HCT116 (cell line): Measurements from ENCODE around the gene DIP2C. TPM values are rescaled to one million over a fixed set of nuclear protein-coding genes. Genes with fewer than 3 reads are reported as not detected.

Experiments
- ATAC-seq: fragments of 200-7000 bp; cut with Tn5 transposase; 2 replicates; pipeline ENCODE4 v1.9.1; 2020; ENCODE audit warnings: mild to moderate bottlenecking, moderate library complexity
- BruUV-seq: library from RNA; stranded (reverse); fragments of 400-500 nt; replicated peaks from 2 replicates; lab custom pipeline; 2021; lab: Mats Ljungman, UMichigan
- CTCF ChIA-PET: fragments of 300-600 bp; sonication (Branson Sonifier 250); formaldehyde crosslinking; loops from one replicate; lab custom pipeline; 2021; ENCODE audit warnings: antibody characterized with exemption; lab: Charles Lee
- POLR2A ChIA-PET: fragments of 300-600, 350-600 bp; sonication (Branson Sonifier 250); formaldehyde crosslinking; loops from one replicate; lab custom pipeline; 2021; ENCODE audit warnings: antibody characterized with exemption; lab: Charles Lee
- RAD21 ChIA-PET, 2 experiments: fragments of 300-600 bp; sonication (Branson Sonifier 250); formaldehyde crosslinking; loops; one replicate each; lab custom pipeline; 2023; ENCODE audit warnings: low total read pairs in 2 of 2; ENCODE audit not compliant: uncharacterized antibody in 2 of 2, unreplicated experiment in 2 of 2, low non-redundant PET in 1 of 2; lab: Charles Lee
- DNase-seq: peaks from one replicate; pipeline ENCODE4 v3.0.0-alpha.2; 2010; ENCODE audit warnings: low read depth, low spot score
- H2AFZ ChIP-seq: fragments of 200-600 bp; shearing (Covaris generic), sonication (generic); 2 replicates; pipeline ENCODE4 v1.6.1; 2017; ENCODE audit warnings: low read depth, mixed run types, mixed read lengths, antibody characterized with exemption, low read length; ENCODE audit not compliant: poor library complexity, severe bottlenecking
- H3K27ac ChIP-seq: 2 replicates; pipeline ENCODE4 v1.5.1; 2012; ENCODE audit warnings: low read depth, low read length
- H3K27me3 ChIP-seq: fragments of 200-600 bp; sonication (generic); 2 replicates; pipeline ENCODE4 v1.6.1; 2016; ENCODE audit warnings: mixed run types, low read length, mixed read lengths; ENCODE audit not compliant: insufficient read depth
- H3K36me3 ChIP-seq, 2 experiments: fragments of 200-500 bp in 1 of 2; fragments of 200-600 bp in 1 of 2; sonication (Bioruptor generic) in 1 of 2; sonication (generic) in 1 of 2; 2 replicates each; pipeline versions ENCODE4 v1.5.1 to v1.6.1; 2014 to 2016; ENCODE audit warnings: low read length in 2 of 2, inconsistent platforms in 1 of 2, mixed read lengths in 1 of 2, mixed run types in 1 of 2; ENCODE audit not compliant: insufficient read depth in 2 of 2, control insufficient read depth in 1 of 2
- H3K4me1 ChIP-seq, 2 experiments: fragments of 200-600 bp in 1 of 2; sonication (generic) in 1 of 2; 2 replicates each; pipeline versions ENCODE4 v1.5.1 to v1.6.1; 2012 to 2017; ENCODE audit warnings: low read length in 2 of 2, inconsistent platforms in 1 of 2, mild to moderate bottlenecking in 1 of 2, mixed read lengths in 1 of 2, mixed run types in 1 of 2, moderate library complexity in 1 of 2; ENCODE audit not compliant: insufficient read depth in 2 of 2, control insufficient read depth in 1 of 2
- H3K4me2 ChIP-seq: fragments of 200-600 bp; sonication (generic); 2 replicates; pipeline ENCODE4 v1.6.1; 2017; ENCODE audit warnings: mixed run types, low read length, mixed read lengths
- H3K4me3 ChIP-seq, 2 experiments: fragments of 200-600 bp in 1 of 2; sonication (generic) in 1 of 2; replicated peaks in 1 of 2; 2 replicates each; pipeline ENCODE4 v1.5.1; 2011 to 2016; ENCODE audit warnings: low read length in 2 of 2, control low read depth in 1 of 2, low read depth in 1 of 2, mild to moderate bottlenecking in 1 of 2, mixed read lengths in 1 of 2, mixed run types in 1 of 2
- H3K79me2 ChIP-seq: fragments of 200-600 bp; sonication (generic); 2 replicates; pipeline ENCODE4 v1.6.1; 2017; ENCODE audit warnings: mild to moderate bottlenecking, mixed run types, low read length, moderate library complexity, mixed read lengths; ENCODE audit not compliant: insufficient read depth
- H3K9ac ChIP-seq: fragments of 200-600 bp; sonication (generic); 2 replicates; pipeline ENCODE4 v1.6.1; 2016; ENCODE audit warnings: low read length, mixed read lengths
- H3K9me2 ChIP-seq: fragments of 200-600 bp; sonication (generic), shearing (Covaris generic); 2 replicates; pipeline ENCODE4 v1.6.1; 2017; ENCODE audit warnings: mixed run types, mild to moderate bottlenecking, moderate library complexity; ENCODE audit not compliant: insufficient read depth
- H3K9me3 ChIP-seq, 2 experiments: fragments of 200-500 bp in 1 of 2; fragments of 200-600 bp in 1 of 2; sonication (Bioruptor generic) in 1 of 2; sonication (generic) in 1 of 2; 2 replicates each; pipeline ENCODE4 v1.6.1; 2014 to 2017; ENCODE audit warnings: low read length in 2 of 2, mixed read lengths in 2 of 2, inconsistent platforms in 1 of 2, low read depth in 1 of 2, mild to moderate bottlenecking in 1 of 2, mixed run types in 1 of 2, moderate library complexity in 1 of 2; ENCODE audit not compliant: control insufficient read depth in 1 of 2, insufficient read depth in 1 of 2
- H4K20me1 ChIP-seq: fragments of 200-600 bp; sonication (generic), shearing (Covaris generic); 2 replicates; pipeline ENCODE4 v1.6.1; 2017; ENCODE audit warnings: mixed run types, mild to moderate bottlenecking, moderate library complexity; ENCODE audit not compliant: insufficient read depth
- EZH2phosphoT487 ChIP-seq: fragments of 200-600 bp; IDR thresholded peaks from 2 replicates; pipeline ENCODE4 v1.6.1; 2018; ENCODE audit warnings: antibody characterized with exemption, borderline replicate concordance
- JUND ChIP-seq: IDR thresholded peaks from 2 replicates; pipeline ENCODE4 v1.6.1; 2012
- MAX ChIP-seq: IDR thresholded peaks from 2 replicates; pipeline ENCODE4 v1.6.1; 2012
- SP1 ChIP-seq: IDR thresholded peaks from 2 replicates; pipeline ENCODE4 v1.6.1; 2012; ENCODE audit warnings: low read depth
- YY1 ChIP-seq: IDR thresholded peaks from 2 replicates; pipeline ENCODE4 v1.6.1; 2011; ENCODE audit warnings: low read length, low read depth, moderate library complexity, mild to moderate bottlenecking; ENCODE audit not compliant: insufficient replicate concordance; ENCODE audit errors: extremely low read depth
- ZBTB33 ChIP-seq: IDR thresholded peaks from 2 replicates; pipeline ENCODE4 v1.6.1; 2011; ENCODE audit warnings: mild to moderate bottlenecking, low read length, moderate library complexity; ENCODE audit not compliant: insufficient replicate concordance; ENCODE audit errors: extremely low read depth
- ZFX ChIP-seq: fragments of 450-650 bp; IDR thresholded peaks from 2 replicates; pipeline ENCODE4 v1.6.1; 2017
- intact Hi-C: fragments of 100-400 bp; cut with micrococcal nuclease; formaldehyde crosslinking; loops from 2 replicates; pipeline ENCODE4 v1.10.0; 2022
- total RNA-seq: library from RNA; stranded (reverse); gene quantifications from one replicate; pipeline ENCODE4 v1.2.1, GENCODE V29; 2021; ENCODE audit not compliant: unreplicated experiment

DIP2C gene
- total RNA-seq, 1 experiment from 2014 or later, result 15.4 TPM

DNA sequence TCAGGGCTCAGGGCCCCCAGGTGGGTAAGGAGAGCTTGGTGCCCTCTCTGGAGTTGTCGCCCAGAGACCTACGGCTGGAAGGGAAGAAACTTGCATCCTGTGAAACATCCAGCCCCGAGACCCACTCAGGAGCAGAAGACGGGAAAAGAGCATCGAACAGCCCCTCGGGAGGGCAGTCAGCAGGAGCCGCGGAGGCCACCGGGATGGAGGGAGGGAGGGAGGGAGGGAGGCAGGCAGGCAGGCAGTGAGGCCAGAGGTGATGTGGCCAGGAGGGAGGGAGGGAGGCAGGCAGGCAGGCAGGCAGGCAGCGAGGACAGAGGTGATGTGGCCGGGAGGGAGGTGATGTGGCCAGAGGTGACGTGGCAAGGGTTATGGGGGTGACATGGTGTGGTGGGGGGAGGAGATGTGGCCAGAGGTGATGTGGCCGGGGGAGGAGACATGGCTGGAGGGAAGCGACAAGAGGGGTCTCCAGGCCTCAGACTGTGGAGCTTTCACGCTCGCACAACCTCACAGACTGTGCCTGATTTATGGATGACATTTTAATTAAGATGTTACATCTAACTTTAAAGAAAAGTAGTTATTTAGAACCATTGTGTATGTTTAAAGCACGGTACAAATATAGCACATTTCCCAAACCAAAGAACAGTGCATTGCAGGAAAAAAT is 141.1 kb downstream of the DIP2C start:
- H3K27me3 ChIP-seq, result no peaks in the 10 kb centered on the region
- H2AFZ ChIP-seq, result no peak overlapping the region
- TF ChIP-seq SP1, result no peak
- TF ChIP-seq YY1, result no peak
- TF ChIP-seq MAX, result no peak
- TF ChIP-seq ZFX, result no peak
- no peak for TF ChIP-seq ZBTB33
- TF ChIP-seq JUND, result no peak
- no peak for TF ChIP-seq EZH2phosphoT487
- H3K9me3 ChIP-seq, result no peaks in the 10 kb centered on the region
- RAD21 ChIA-PET, result no interaction called here
- H3K9ac ChIP-seq, result no peak overlapping the region
- H4K20me1 ChIP-seq, result no peaks in the 10 kb centered on the region
- H3K36me3 ChIP-seq, result no peaks in the 10 kb centered on the region
- no peak overlapping the region for H3K27ac ChIP-seq
- BruUV-seq, result no TSS peak
- H3K4me1 ChIP-seq, result peaks cover 7% of the 10 kb centered on the region in 2 experiments; a peak in 2 of 4 replicates
- intact Hi-C loops, result no loop called here
- no peak for DNase-seq
- H3K4me2 ChIP-seq, result no peak overlapping the region
- H3K4me3 ChIP-seq, result no peak overlapping the region
- ATAC-seq, result no peak
- POLR2A ChIA-PET, result no interaction called here
- H3K9me2 ChIP-seq, result no peaks in the 10 kb centered on the region
- CTCF ChIA-PET, result no interaction called here
- H3K79me2 ChIP-seq, result no peaks in the 10 kb centered on the region
